ENCODE results near the gene NUDT3.
"Not testable (repeated sequence)": the region's sequence is repeated elsewhere in the genome, so short reads cannot be mapped to it uniquely, and the experiment has no call there.

The NUDT3 gene

DNA sequence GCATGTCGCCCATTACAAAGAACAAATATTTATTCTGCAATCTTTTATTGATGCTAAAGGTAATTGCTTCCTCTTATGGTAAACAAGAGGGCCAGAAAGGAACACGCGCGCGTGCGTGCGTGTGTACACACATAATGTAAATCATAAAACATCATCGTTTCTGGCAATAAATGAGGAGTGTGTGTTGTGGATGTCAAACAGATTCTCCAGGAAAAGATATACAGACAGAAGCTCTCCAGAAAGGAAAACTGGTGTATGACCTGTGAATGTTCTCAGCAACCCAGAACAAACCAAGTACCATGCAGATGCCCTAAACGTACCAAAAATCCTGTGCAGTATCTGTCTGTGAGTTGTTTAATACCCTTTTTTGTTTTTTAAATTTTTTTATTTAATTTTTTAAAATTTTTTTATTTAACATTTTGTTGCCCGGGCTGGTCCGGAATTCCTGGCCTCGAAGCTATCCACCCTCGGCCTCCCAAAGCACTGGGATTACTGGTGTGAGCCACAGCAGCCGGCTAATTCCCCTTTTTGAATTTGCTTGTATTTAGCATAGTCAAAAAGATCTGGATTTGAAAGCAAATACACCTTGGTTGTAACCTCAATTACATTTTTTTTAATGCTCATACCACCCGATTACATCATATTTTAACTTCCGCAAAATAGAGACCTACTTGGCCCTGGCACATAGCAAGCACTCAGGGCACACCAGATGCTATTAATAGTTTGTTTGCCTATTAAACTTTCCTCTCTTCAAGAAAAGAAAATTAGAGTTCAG is 909 bp upstream of the NUDT3 start:
- no peak for DNase-seq (ENCODE audit: low read depth in 2 of 2)

DNA sequence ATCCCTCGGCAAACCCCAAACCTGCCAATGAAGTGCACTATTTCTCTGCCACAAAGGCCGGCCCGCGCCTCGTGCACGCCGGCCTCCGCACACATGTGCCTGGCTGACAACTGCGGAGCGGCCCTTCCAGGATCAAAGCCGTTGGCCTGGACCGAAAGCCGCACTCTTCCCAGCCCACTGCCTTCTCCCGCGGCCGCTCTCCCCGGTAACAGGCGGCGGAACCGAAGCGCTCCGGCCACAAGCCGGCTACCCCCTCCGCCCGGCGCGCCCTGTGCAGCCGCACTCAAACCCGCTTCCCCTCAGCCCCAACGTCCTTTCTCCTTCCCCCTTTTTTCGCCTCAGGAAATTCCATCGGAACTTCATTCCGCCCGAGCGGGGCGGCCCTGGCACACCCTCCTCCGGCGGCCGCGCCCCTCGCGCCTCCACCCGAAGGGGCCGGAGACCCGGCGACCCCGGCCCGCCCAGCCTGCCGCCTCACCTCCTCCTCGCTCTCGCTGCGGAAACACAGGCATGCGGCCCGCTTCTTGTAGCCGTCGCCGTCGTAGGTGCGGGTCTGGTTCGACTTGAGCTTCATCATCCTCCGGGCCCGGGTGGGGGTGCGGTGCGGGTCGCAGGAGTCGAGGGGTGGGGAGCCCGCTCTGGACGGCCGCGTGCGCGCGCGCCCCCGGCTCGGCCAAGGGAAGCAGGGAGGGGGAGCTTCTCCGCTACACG is 528 bp downstream of the NUDT3 start:
- peak; percentile 15 to 26 for DNase-seq (ENCODE audit: low read depth in 2 of 2)

DNA sequence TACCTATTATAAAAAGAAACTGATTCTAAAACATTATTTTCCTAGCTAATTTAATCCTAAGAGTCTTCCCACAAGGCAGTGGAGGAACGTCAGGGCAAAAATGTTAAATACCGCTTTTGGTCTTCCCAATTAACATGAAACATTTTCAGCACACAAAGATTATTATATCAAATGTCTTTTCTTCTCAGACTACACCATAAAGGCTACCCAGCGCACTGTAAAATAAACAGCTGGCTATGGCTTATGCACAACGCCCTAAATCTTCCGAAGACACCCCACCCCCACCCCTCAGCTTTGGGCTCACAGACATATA is 1.0 kb downstream of the NUDT3 start:
- DNase-seq (ENCODE audit: low read depth in 2 of 2): no peak

DNA sequence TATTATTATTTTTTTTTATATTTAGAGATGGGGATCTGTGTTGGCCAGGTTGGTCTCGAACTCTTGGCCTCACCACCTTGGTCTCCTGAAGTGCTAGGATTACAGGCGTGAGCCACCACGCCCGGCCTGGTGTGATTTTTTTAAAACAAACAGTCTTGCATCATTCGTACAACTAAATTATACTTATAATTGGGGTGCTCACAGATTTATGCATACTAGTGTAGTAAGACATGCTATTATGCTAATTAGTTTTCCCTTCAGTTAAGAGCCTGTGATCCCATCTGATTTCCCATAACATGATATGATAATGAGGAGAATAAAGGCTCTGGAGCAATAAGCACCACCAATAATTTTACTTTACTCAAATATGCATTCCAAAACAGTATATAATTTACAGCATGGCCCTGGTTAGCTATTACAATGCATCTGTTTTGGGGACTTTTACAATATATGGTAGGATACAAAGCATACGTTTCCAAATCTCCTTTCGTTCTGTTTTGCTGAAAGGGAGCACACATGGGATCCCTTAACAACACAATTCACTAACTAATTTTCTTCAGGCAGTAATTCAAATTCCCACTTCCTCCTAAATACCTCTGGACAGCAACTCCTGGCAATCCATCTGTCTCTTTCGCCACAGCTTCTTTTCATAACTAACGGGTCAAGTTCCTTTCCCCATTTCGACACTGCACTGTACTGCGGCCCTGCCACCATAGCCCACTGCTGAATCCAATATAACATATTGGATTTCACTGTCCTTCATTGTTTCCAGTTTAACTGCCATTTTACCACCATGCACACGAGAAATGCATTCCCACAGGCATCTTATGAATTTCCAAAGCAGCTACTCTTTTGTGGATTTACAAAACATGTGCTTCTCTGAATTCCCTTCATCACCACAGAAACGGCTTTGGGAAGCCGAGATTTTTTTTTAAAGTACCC is 1.7 kb downstream of the NUDT3 start:
- DNase-seq (ENCODE audit: low read depth in 2 of 2): no peak

DNA sequence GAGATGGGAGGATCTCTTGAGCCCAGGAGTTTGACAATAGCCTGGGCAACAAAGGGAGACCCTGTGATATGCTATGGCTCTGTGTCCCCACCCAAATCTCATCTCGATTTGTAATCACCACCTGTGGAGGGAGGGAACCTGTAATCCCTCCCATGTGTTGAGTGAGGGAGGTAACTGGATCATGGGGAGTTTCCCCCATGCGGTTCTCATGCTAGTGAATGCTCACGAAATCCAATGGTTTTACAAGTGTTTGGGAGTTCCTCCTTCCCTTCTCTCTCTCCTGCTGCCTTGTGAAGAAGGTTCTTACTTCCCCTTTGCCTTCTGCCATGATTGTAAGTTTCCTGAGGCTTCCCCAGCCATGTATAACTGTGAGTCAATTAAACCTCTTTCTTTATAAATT is 3.4 kb downstream of the NUDT3 start:
- no peak for DNase-seq (ENCODE audit: low read depth in 2 of 2)

DNA sequence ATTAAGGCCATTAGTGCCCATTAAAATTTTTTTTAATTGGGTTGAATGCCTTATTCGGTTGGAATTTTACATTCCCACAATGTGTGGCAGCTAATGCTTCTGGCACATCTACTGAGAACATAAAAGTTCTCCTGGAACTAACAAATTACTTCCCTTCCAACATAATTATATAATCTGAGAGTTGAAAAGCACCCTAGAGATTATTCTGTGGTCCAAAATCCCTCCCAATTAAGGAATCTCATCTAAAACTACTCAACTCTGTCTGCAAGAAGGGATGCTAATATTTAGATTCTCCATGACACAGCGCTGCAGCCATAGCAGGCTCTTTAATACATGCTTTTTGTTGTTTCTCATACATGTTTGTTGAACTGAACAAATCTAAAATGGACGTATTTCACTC is 4.0 kb downstream of the NUDT3 start:
- DNase-seq (ENCODE audit: low read depth in 2 of 2): no peak

DNA sequence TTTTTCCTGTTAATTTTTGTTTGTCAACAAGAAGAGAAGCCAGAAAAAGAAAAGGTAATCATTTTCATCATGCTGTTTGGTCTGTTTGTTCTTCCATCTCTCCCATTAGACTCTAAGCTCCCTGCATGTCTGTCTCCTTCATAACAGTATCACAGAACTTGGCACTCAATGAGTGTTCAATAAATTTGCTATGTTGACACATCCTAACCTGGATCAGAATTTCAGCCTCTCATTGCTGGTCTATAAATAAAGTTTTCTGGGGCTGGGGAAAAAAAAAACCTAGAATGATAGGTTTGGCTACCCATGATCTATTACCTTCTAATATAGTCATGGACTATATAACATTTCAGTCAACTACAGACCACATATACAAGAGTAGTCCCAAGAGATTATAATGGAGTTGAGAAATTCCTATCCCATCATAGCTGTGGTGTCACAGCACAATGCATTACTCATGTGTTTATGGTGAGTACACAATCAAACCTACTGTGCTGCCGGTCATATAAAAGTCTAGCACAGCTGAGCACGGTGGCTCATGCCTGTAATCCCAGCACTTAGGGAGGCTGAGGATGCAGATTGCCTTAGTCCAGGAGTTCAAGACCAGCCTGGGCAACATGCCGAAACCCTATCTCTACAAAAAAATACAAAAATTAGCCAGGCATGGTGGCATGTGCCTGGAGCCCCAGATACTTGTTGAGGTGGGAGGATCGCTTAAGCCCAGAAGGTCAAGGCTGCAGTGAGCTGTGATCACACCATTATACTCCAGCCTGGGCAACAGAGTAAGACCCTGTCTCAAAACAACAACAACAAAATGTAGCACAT is 5.9 kb downstream of the NUDT3 start:
- DNase-seq (ENCODE audit: low read depth in 2 of 2): no peak

DNA sequence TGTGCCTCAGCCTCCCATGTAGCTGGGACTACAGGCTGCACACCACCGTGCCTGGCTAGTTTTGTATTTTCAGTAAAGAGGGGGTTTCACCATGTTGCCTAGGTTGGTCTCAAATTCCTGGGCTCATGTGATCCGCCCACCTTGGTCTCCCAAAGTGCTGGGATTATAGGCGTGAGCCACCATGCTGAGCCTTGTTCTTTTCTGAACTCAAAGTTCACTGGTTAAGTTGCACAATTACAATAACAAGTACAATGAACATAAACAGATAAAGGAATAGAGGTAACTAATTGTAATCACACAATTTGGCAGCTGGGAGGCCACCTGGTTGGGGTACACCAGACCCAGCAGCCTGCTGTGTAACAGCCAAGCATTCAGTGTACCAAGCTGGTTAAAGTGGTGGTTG is 6.7 kb downstream of the NUDT3 start:
- DNase-seq (ENCODE audit: low read depth in 2 of 2): no peak

DNA sequence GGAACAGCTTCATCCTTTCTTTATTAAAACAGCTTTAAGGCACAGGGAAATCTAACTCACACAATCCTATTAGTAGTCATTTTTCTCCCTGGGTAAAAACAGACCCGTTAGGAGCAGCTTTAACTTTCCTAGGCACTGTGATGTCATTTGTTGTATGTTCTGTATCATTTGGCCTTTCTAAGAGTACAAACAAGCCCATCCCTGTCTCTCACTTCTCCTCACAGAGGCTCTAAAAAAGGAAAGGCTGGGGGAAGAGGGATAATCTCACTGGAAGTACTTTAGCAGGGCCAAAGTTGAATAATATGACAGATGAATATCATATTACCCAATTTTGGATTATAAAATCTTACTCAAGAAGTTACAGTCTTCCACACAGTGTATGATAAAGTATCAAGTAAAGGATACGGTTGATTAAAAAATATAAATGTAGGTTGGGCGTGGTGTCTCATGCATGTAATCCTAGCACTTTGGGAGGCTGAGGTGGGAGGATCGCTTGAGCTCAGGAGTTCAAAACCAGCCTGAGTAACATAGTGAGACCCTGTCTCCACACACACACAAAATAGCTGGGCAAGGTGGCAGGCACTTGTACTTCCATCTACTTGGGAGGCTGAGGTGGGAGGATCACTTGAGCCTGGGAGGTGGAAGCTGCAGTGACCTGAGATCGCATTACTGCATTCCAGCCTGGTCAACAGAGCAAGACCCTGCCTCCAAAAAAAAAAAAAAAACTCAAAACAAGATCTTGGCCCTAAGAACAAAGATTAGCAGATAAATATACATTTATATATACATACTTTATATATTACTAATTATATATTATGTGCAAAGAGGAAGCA is 7.9 kb downstream of the NUDT3 start:
- no peak for DNase-seq (ENCODE audit: low read depth in 2 of 2)

DNA sequence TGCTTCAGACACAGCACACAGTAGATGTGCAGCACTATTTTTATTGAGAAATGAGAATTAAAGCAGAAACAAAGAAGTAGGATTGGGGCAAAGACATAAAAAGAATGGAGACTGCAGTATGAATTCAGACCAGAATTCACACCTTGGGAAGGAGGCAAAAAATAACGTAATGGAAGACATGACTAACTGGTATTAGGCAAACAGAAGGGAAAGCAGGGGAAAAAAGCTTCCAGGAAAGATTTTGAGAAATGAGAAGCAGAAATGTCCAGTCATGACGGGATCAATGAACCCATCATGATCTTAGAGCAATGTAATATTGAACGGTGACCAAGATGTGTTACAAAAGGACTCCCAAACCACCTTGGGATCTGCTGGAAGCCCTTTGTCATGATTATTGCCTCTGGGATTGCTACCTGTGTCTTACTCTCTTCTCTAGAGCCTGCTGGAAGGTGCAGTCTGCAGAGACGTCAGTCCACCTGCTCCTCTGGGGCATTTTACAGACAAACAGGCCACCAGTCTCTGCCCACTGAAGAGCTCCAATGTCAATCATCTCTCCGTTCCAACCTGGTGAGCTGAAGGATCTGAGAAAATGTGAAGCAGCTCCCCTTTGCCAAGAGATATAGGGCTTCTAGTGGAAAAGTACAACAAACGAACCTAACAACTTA is 8.7 kb downstream of the NUDT3 start:
- no peak for DNase-seq (ENCODE audit: low read depth in 2 of 2)

DNA sequence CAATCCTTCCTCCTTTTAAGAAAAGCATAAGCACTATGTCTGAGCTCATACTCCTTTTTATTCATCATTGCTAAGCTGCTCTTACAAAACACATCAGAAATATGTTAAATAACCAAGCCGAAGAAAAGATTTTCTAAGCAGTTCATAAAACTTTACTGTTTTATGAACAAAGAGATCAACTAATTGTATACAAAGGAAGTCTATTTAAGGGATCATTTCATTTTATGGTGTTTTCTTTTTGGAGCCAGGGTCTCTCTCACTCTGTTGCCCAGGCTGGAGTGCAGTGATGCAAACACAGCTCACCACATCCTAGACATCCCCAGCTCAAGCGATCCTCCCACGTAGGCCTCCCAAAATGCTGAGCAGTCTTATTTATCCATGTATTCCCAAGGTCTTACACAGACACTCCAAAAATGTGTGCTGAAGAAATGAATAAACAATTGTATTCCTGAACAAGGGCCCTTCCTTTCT is 9.3 kb downstream of the NUDT3 start:
- DNase-seq (ENCODE audit: low read depth in 2 of 2): no peak

DNA sequence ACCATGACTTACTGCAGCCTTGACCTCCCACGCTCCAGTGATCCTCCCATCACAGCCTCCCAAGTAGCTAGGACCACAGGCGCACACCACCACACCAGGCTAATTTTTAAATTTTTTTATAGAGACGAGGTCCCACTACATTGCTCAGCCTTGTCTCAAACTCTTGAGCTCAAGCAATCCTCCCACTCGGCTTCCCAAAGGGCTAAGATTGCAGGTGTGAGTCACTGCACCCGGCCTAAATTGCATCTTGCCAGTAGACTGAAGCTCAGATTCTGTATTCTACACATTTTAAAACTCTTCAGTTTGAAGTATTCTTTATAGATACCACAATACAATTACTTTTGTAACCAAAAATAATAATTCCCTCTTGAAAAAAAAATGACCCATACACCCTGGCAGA is 11.4 kb downstream of the NUDT3 start:
- DNase-seq (ENCODE audit: low read depth in 2 of 2): no peak

DNA sequence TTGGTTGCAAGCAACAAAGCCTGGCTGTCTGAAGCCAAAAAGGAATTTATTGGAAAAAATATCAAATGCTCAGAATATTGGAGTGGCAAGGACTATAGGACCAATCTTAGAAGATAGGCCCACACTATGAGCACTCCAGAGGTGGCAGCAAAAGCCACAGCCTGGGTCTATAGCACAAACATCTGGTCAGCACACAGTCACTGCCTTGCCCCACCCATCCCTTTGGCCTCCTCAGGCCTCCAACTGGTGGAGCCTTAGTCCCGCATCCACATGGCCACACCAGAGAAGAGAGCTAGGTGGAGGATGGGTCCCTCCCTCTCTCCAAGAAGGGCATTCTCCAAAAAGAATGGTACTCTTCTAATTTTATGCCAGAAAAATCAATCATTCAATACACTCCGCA is 14.0 kb downstream of the NUDT3 start:
- DNase-seq (ENCODE audit: low read depth in 2 of 2): no peak

DNA sequence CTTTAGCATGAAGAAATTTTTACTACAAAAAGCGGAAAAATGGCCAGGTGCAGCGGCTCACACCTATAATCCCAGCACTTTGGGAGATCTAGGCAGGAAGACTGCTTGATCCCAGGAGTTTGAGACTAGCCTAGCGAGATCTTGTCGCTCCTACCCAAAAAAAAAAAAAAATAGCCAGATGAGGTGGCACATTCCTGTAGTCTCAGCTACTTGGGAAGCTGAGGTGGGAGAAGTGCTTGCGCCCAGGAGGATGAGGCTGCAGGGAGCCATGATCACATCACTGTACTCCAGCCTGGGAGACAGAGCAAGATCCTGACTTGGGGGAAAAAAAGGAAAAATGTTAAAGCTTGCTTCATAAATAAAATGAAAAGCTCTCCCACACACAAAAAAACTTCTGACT is 14.5 kb downstream of the NUDT3 start:
- no peak for DNase-seq (ENCODE audit: low read depth in 2 of 2)

DNA sequence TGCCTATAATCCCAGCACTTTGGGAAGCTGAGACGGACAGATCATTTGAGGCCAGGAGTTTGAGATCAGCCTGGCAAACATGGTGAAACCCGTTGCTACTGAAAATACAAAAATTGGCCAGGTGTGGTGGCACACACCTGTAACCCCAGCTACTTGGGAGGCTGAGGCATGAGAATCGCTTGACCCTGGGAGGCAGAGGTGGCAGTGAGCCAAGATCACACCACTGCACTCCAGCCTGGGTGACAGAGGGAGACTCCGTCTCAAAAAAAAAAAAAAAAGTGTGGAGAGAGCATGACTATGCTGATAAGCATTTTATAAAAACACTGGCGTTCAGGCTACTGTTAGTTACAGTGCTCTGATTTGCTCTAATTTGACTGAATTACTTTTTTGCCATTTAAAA is 14.9 kb downstream of the NUDT3 start:
- not testable (repeated sequence) for DNase-seq (ENCODE audit: low read depth in 2 of 2)

DNA sequence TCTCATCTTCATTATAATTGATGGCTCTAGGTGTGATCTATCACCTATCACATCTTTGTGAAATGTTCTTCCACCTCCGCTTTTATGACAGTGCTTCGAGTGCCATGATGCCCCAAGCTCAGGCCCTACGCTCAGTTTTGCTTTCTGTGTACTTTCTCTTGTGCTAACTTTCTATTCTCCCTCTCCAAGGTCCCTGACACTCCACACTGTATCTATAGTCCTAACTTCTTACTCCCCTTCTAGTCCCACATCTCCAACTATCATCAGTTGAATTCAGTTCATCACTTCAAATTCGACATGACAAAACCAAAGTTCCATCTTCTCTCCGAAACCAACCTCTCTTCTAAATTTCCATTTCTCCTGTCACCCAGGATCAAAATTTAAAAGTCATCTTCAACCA is 16.6 kb downstream of the NUDT3 start:
- no peak for DNase-seq (ENCODE audit: low read depth in 2 of 2)

DNA sequence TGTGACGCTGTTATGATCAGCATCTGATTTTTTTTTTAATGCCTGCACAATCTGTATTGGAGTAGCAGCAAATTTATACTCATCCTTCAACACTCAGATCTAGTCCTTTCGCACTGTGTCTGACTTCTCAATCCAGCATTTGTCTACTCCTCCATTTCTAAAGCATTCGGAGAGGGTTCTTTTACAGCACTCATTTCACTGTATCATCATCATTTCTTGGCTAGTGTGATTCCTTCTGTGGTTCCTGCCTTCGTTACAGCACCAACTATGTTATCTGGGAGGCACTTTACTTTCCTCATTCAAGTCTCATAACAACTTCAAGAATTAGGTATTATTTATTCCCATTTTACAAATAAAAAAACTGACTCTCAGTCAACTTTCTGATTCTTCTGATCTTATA is 18.0 kb downstream of the NUDT3 start:
- DNase-seq (ENCODE audit: low read depth in 2 of 2): no peak

DNA sequence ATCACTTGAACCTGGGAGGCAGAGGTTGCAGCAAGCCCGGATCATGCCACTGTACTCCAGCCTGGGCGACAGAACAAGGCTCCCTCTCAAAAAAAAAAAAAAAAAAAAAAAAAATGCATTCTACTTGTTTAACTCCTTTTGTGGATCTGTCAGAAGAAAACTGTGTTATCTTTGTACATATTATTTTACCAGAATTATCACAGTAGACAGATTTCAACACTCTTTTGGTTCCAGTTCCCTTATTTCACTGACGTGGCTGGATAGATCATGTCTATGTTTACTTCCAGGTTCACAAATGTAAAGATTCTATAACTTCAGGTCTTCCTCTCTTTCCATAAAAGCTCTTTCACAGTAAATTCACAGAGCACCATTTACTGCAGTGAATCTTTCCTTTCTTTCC is 18.4 kb downstream of the NUDT3 start:
- DNase-seq (ENCODE audit: low read depth in 2 of 2): no peak

DNA sequence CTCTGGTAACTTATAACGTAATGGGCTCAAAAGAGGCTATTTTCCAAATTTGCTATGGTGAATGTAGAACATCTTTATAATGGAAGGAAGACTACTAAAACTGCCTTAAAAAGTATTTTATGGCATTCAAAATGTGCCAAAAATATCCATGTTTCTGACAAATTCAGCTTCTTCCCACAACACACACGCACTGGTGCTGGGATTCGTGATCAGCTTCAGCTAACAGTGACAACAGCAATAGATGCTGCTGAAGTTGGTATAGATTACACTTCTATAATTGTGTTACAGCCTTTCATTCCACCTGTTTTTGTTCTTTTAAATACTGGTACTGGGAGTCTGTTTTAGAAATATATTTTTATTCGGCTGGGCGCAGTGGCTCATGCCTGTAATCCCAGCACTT is 19.0 kb downstream of the NUDT3 start:
- DNase-seq (ENCODE audit: low read depth in 2 of 2): no peak

DNA sequence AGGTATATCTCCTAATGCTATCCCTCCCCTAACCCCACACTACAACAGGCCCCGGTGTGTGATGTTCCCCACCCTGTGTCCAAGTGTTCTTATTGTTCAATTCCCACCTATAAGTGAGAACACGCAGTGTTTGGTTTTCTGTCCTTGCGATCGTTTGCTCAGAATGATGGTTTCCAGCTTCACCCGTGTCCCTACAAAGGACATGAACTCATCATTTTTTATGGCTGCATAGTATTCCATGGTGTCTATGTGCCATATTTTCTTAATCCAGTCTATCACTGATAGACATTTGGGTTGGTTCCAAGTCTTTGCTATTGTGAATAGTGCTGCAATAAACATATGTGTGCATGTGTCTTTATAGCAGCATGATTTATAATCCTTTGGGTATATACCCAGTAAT is 20.6 kb downstream of the NUDT3 start:
- DNase-seq (ENCODE audit: low read depth in 2 of 2): not testable (repeated sequence)
